NCI-H2196 treated with DMSO at 0.1 percent for 48 hours (cell line): Measurements from ENCODE around the gene AP3D1.
"Not testable (repeated sequence)": the region's sequence is repeated elsewhere in the genome, so short reads cannot be mapped to it uniquely, and the experiment has no call there.

Experiments
- DNase-seq: peaks from one replicate; lab custom pipeline; 2025; ENCODE audit not compliant: unreplicated experiment; lab: John Stamatoyannopoulos, UW

Gene AP3D1

GRCh38 chr19:2091926-2092525 lies 59.3 kb downstream of the AP3D1 start:
- DNase-seq: not testable (repeated sequence)

GRCh38 chr19:2089727-2090053 lies 61.7 kb downstream of the AP3D1 start:
- DNase-seq: no peak

DNA sequence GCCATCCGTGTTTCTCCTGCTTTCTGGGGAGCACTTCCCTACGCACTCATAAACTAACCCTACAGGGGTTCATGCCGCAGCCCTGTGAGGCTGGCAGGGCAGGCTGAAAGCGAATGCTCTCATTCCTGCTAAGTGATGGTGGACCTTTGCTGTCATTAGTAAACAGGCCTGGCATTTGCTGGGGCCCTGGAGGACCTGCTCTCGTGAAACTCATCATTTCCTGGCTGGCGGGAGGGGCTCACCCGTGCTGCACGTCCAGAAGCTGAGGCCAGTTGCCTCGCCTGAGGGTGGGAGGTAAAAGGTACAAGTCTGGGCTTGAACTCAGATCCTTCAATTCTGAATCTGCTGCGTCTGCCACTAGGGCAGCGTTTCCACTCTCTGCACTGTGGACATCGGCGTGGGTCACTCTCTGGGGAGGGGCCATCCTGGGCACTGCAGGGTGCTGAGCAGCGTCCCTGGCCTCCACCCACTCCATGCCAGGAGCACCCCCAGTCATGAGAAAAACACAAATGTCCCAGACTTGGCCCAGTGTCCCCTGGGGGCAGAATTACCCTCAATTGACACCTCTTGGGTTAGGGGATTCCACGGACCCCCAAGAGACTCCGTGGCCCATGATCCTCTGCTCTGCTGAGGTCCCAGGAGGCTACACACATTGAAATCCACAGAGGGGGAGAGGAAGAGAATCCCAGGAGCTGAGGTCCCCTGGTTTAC lies 62.2 kb downstream of the AP3D1 start:
- DNase-seq: no peak

DNA sequence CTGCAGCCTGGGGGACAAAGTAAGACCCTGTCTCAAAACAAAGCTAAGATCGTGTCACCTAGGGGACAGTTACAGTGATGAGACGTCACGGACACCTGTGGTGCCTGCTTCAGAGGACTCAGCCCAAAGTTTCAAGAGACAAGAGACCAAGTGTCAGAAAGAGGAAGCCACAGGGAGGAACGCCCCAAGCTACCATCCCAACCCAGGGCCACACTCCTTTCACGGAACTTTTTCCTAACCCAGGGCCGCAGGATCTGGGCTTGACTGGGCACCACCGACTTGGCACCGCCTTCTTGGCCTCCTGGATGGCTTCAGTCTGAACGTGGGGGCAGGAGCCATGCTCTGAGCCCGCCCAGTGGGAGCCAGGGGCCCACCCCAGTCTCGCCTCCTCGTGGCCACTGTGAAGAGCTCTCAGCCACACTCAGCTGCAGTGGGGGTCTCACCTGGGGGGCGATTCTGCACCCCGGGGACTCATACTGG lies 63.7 kb downstream of the AP3D1 start:
- no peak for DNase-seq

GRCh38 chr19:2086695-2087620 lies 64.4 kb downstream of the AP3D1 start:
- DNase-seq: not testable (repeated sequence)

DNA sequence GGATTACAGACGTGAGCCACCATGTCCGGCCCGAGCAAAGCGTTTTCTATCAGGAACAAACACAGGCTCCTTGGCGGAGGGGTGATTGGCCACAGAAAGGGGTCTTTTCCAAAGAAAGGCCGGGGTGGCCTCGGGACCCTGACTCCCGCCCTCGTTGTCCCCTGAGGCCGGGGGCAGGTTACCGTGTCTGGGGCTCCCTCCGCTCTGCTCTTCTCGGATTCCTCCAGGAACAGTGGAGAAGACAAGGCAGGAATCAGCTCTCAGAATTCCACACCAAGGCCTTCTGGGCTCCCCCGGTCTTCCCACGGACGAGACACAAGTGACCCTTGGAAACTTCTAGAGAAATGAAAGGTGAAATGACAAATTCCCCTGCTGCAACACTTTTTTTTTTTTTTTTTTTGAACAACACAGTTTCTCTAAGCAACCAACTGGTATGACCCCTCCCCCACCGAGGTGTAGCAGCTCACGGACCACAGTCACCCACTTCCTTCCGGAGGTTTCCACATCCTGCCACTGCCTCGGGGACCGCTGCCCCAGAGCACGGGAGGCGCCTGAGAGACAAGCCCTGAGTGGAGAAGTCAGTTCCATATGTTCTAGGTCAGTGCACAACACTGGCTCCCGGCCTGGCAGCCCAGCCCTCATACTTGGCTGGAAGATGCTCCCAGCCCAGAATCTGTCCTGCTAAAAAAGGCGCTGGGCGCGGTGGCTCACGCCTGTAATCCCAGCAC lies 66.2 kb downstream of the AP3D1 start:
- no peak for DNase-seq

GRCh38 chr19:2083174-2083854 lies 68.1 kb downstream of the AP3D1 start:
- DNase-seq: no peak

DNA sequence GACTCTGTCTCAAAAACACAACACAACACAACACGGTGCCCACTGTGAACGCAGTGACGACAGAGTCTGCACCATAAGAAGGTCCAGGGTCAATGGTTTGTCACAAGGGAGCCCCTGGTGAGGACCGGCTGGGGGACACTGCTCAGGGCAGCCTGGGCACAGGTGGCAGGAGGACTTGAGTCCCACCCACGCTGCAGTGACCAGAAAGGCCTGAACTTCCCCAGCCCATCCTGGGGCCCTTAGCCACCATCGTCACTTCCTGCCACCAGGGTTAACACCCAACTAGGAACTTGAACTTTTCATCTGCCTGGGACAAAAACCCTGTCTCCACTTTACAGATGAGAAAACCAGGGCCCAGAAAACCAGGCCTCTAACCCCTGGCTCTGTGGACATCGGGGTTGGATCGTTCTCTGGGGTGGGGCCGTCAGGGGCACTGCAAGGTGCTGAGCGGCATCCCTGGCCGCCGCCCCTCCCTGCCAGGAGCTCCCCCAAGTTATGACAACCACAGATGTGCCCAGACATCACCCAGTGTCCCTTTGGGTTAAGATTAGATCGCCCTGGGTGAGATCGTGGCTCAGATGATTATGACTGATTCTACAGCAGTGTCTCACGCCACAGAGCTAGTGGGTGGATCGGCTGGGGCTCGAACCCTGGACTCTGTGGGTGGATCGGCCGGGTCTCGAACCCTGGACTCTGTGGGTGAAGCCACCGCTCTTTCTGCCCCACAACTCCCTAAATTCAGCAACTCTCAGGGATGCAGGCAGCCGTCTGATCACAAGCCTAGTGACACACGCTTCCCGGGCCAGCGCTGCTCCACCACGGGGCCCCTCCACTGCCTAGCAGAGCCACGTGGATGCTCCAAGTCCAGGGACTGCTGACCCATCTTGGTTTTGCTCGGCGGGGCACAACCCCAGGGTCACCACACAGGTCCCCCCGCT lies 69.2 kb downstream of the AP3D1 start:
- no peak for DNase-seq

GRCh38 chr19:2080336-2080988 lies 70.9 kb downstream of the AP3D1 start:
- DNase-seq: no peak

DNA sequence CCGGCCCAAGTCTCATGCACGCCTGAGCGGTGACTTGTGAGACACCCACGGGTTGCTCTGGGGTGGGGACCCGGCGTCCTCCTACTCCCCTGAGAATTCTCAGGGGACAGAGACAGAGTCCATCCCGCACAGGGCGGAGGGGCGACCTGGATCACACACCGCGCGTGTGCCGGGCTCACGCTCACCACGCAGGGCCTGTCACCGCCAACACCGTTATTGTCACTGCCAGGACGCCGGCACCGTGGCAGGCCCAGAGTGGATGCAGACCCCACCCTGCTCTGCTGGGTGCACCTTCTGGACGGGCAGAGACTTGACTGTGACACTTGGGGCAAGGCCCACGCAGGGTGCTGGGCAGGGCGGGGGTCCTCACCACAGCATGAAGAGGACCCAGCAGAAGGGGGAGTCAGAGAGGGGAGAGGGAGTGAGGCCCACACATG lies 71.5 kb downstream of the AP3D1 start:
- DNase-seq: no peak

DNA sequence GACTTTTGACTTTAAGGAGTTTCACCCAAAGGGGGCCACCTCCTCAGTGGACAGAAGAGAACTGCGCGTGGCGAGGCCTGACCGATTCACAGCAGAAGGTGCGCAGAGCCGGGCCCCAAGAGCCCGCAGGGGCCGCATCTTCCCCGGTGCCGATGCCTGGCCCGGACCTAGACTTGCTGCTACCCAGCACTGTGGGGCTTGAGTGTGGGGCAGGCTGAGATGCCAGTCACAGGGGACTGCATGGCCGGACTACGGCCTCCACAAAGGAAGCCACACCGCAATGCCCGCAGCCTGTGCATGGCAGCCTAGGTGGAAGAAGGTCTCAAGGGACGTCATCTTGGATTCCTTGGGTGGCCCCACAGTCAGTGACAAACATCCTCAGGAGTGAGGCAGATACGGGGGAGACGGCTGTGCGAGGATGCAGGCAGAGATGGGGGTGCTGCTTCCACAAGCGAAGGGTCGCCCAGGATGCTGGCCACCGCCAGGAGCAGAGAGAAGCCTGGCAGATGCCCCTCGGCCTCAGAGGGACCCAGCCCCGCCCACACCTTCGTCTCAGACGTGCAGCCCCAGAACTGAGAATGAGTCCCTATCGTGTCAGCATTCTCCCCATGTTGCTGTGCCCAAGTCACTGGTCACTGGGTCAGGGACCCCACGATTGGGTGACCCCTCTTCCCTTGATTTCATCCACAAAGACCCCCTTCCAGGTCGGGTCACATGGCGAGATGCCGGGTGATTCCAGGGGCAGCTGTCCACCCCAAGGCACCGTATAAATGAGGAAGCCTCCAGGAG lies 72.1 kb downstream of the AP3D1 start:
- no peak for DNase-seq

GRCh38 chr19:2077833-2078619 lies 73.3 kb downstream of the AP3D1 start:
- no peak for DNase-seq

- DNase-seq: no peak
Observed at GRCh38 chr19:2077398-2077797, 74.0 kb downstream of the AP3D1 start.

GRCh38 chr19:2076526-2076944 lies 74.8 kb downstream of the AP3D1 start:
- DNase-seq: no peak

DNA sequence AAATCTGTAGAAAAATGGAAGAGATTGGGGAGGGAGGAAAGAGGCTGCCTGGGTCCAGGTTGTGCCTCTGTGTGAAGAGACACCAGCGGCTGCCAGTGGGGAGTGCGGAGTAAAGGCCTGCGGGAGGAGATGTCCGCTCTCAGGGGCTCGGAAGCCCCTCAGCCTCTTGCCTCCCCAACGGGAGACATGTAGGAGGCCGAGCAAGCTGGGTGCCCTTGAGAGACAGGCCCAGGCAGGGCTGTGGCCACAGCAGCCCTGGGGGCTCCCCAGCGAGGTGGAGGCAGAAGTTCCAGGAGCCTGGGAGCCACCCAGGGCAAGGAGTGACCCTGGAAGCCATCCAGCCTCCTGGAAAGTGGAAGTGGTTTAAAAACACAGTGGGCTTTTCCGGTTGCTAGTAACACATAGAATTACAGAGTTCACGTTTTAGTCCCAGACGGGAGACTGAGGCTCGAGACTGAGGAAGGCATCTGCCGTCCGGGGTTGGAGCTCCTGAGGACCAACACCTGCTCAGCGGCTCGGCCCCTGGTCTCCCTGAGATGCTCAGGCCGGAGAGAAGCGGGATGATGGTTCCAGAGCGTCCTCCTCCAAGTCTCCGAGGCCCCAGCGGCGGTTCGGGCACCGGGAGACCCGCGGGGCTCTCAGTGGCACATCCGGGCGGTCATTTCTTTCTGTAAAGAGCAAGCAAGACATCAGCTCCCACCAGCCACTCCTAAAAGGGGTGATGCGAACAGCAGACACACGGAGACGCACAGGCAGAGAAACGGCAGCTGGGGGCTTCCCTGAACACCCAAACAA lies 78.4 kb downstream of the AP3D1 start:
- no peak for DNase-seq

- DNase-seq: no peak
Observed at GRCh38 chr19:2070986-2071673, 80.2 kb downstream of the AP3D1 start.
